GM18520 (cell line): ENCODE data around the gene KCNQ1.

ENCODE experiments used
- ATAC-seq: cut with Tn5 transposase; IDR thresholded peaks from one replicate; pipeline ENCODE4 v1.9.1; 2021; ENCODE audit not compliant: unreplicated experiment

Gene KCNQ1

DNA sequence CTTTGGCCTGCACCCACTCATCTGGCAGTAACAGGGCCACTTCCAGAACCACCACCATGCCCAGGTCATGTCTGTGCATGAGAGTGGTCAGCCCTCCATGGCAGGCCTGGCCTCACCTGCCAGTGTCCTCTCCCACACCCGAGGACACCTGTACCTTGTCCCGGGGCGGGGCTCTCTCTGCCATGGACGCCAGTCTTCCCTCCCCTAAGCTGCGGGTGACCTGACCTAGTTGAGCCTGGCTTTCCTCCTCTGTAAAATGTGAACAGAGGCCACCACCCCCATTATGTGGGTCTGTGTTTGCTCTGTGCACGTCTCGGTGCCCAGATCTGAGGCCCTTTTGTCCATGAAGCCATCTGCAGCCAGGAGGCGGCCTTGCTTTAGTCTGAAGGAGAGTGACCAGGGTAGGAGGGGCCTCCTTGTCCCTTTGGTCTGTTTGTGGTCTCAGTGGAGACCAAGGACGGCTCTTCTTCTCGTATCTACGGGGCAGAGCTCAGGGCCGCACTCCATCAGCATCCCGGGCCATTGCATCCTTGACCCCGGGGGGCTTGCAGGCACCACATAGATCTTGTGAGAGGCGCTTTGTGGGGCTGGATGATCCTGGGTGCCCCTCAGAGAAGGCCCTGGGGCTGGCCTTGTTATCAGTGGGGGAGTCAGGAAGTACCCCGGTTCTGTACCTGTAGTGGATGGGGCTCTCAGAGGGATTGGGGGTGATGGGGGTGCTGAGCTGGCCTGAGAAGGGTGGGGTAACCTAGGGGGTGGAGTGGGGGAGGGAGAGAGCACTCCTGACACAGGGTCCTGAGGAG lies 121.6 kb downstream of the KCNQ1 start:
- no peak for ATAC-seq

GRCh38 chr11:2567026-2567671 lies 122.3 kb downstream of the KCNQ1 start:
- ATAC-seq = no peak

GRCh38 chr11:2569321-2569721 lies 124.5 kb downstream of the KCNQ1 start:
- no peak for ATAC-seq

GRCh38 chr11:2569731-2570210 lies 125.0 kb downstream of the KCNQ1 start:
- no peak for ATAC-seq

DNA sequence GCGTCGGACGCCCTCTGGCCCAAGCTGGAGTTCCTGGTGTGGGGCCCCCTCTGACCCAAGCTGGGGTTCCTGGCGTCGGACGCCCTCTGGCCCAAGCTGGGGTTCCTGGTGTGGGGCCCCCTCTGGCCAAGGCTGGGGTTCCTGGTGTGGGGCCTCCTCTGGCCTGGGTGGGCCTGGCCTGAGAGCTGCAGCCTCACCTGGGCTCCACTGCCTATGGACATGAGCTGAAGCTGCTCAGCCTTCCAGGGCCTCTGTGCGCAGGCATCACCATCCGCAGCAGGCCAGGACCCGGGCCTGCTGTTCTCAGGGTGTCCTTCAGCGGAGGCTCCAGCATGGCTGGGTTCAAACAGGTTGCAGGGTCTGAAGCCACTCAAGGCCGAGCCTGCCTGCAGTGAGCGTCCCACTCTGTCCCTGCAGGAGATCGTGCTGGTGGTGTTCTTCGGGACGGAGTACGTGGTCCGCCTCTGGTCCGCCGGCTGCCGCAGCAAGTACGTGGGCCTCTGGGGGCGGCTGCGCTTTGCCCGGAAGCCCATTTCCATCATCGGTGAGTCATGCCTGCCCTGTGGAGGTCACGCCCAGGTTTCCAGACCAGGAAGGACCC lies 125.5 kb downstream of the KCNQ1 start:
- ATAC-seq = no peak

DNA sequence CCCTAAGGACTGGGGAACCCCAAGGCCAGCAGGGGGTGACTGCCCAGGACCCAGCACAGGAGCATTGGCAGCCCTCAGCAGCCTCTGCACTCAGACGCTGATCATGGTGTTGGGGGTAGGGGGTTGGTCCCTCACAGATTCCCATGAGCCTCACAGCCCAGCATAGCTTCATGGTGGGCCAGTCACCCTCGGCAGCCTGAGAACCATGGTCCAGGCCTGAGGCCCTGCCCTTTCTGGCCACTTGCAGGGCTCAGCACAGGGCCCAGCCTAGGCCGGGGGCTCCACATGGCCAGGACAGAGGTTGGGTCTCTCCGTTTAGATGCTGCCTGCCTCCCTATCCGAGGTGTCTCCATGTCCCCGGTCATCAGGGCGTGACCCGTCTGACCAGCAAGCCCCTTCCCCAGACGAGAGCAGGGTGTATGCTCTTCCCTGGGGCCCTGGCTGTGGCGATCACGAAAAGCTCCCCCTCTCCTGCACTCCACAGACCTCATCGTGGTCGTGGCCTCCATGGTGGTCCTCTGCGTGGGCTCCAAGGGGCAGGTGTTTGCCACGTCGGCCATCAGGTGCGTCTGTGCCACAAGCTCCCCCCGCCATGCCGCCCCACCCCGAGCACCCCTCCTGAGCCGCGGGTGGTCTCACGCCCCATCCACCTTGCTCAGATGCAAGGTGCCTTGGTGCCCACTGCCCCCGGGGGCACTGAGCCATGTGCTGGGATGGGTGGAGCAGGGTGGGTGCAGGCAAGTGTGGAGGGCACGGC lies 126.2 kb downstream of the KCNQ1 start:
- ATAC-seq = no peak

DNA sequence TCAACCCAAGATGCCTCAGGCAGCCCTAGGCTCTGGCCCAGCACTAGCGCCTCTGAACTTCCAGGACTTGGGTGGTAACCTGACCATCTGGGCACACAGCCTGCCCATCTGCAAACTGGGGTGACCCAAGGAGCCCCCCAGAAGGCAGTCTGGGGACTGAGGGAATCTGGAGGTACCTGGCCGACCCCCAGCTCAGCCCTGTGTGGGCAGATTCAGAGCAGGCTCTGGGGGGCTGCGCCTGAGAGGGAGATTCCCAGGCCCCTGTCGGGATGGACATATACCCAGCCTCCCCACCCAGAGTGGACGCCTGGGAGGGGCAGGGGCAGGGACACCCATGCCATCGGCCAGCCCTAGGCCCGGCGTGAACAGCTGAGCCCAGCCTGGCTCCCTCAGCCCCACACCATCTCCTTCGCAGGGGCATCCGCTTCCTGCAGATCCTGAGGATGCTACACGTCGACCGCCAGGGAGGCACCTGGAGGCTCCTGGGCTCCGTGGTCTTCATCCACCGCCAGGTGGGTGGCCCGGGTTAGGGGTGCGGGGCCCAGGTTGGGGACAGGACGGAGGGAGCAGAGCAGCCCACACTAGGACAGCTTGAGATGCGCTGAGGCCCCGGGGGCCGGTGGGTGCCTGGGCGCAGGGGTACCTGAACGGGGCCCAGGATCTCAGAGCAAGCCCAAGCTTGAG lies 126.9 kb downstream of the KCNQ1 start:
- no peak for ATAC-seq

GRCh38 chr11:2572491-2573239 lies 127.9 kb downstream of the KCNQ1 start:
- no peak for ATAC-seq

- ATAC-seq = no peak
Measured at GRCh38 chr11:2573240-2574042, 128.6 kb downstream of the KCNQ1 start.

GRCh38 chr11:2574043-2574552 lies 129.3 kb downstream of the KCNQ1 start:
- no peak for ATAC-seq

- ATAC-seq = no peak
Measured at GRCh38 chr11:2574553-2575535, 130.0 kb downstream of the KCNQ1 start.

DNA sequence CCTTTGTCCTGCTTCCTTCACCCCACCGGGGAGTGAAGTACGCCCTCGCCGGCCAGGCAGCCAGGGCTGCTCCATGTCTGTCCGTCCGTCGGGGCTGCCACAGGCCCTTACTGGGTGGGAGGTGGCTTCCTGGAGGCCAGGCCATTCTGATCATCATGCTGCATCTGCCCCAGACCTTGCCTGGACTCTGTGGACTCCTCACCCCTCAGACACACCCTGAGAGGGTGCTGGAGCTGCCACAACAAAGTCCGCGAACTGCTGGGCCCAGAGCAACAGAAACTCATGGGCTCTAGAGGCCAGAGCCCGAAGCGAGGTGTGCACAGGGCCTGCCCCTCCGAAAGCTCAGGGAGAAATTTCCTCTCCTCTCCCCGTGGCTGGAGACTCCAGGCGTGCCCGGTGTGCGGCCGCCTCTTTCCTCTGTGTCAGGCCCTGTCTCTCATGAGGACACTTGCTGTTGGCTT lies 130.8 kb downstream of the KCNQ1 start:
- ATAC-seq = no peak

DNA sequence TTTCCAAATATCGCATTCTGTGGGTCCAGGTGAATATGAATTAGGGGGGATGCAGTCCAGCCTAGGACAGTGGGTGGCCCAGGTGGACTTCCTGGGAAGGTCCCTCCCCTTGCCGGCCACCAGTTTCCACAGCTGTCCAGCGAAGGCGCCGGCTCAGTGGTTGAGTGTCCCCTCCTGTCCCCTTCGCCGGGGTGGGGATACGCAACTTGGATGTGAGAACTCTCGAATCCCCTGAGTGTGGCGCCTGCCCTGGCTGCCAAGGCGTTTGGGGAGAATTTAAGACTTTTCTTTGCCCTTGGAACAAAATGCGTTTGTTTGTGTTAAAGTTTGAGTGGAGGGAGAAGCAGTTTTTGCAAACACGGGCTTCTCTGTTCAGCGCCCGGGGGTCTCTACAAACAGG lies 131.3 kb downstream of the KCNQ1 start:
- no peak for ATAC-seq

GRCh38 chr11:2576549-2576948 lies 131.7 kb downstream of the KCNQ1 start:
- no peak for ATAC-seq

DNA sequence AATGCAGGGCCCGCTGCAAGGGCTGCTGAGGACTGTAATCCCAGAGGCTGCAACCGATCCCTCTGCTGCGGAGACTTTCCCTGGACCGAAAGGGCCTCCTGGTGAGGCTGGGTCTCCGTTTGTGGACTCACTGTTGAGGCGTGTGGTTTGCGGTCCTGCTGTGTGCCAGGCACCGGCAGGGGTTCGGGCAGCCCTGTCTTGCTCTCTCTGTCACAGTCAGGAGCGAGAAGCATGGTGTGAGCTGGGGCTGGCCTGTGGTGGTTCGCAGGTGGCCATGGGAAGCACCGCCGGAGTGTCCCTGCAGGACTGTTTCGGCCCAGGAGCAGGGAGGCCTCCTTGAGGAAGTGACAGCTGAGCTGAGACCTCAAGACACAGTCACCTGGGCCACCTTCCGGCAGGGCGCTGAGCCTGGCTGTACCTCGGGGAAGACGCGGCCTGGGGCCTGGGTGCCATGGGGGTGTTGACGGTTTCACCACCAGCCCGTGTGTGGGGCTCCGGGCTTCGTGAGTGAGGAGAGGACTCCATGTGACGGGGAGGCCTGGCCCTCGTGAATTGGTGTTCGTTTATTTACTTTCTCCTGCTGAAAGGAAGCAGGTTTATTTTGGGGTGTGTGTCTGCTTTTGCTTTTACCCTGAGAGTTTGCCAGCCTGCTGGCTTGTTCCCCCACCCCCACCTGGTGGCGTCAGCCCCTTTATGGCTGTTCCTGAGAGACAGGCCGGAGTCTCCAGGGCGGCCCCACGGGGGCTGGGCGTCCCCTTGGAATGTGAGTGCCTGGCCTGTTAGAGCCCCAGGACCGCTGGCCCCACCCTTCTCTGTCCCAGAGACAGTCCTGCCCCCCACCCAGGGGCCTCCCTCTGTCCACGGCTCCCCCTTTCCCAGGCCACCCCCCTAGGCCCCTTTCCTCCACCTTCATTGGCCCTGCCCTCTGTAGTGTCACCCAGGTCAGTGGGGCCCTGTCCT lies 132.5 kb downstream of the KCNQ1 start:
- ATAC-seq = no peak
